Endothelial cell of umbilical vein (primary cell): ENCODE measurements around the gene LTBP1. TPM values are rescaled to one million over a fixed set of nuclear protein-coding genes. Genes with fewer than 3 reads are reported as not detected.

Source experiments
- BruUV-seq: library from RNA; stranded (reverse); fragments of 400-500 nt; replicated peaks from 2 replicates; lab custom pipeline; 2021; lab: Mats Ljungman, UMichigan
- CTCF ChIA-PET: fragments of 300-600, 350-600 bp; sonication (Branson Sonifier 250); formaldehyde crosslinking; loops from one replicate; lab custom pipeline; 2021; ENCODE audit warnings: antibody characterized with exemption, inconsistent platforms; lab: Charles Lee
- POLR2A ChIA-PET: fragments of 300-600, 350-600 bp; sonication (Branson Sonifier 250); formaldehyde crosslinking; loops from one replicate; lab custom pipeline; 2021; ENCODE audit warnings: antibody characterized with exemption, inconsistent platforms; lab: Charles Lee
- DNase-seq: peaks from one replicate; pipeline ENCODE4 v3.0.0-alpha.2; 2011; ENCODE audit warnings: low read depth, low spot score
- FAIRE-seq: peaks from 2 replicates; lab custom pipeline; 2011; peaks lifted over from hg19 to GRCh38; lab: Jason Lieb, UNC
- H2AFZ ChIP-seq: 2 replicates; pipeline ENCODE4 v1.6.0; 2012; ENCODE audit warnings: low read depth, low read length, control low read depth, inconsistent platforms
- H3K27ac ChIP-seq: 2 replicates; pipeline ENCODE4 v1.5.1; 2011; ENCODE audit warnings: low read depth, mild to moderate bottlenecking, control low read depth, low read length, moderate library complexity; ENCODE audit not compliant: insufficient read depth
- H3K27me3 ChIP-seq, 2 experiments: 2 replicates each; pipeline versions ENCODE4 v1.6.0 to v1.6.1; 2011; ENCODE audit warnings: low read length in 2 of 2, mixed read lengths in 1 of 2; ENCODE audit not compliant: control insufficient read depth in 2 of 2, insufficient read depth in 2 of 2
- H3K36me3 ChIP-seq, 2 experiments: 2 replicates in 1 of 2; 3 replicates in 1 of 2; pipeline ENCODE4 v1.5.1; 2011; ENCODE audit warnings: low read length in 2 of 2, mild to moderate bottlenecking in 1 of 2, moderate library complexity in 1 of 2; ENCODE audit not compliant: control insufficient read depth in 2 of 2, insufficient read depth in 2 of 2; ENCODE audit errors: extremely low read depth in 1 of 2
- H3K4me1 ChIP-seq: 3 replicates; pipeline ENCODE4 v1.5.1; 2011; ENCODE audit warnings: mild to moderate bottlenecking, low read length; ENCODE audit not compliant: control insufficient read depth, insufficient read depth; ENCODE audit errors: extremely low read depth
- H3K4me2 ChIP-seq: 2 replicates; pipeline ENCODE4 v1.6.1; 2011; ENCODE audit warnings: low read length, control low read depth, mixed read lengths; ENCODE audit not compliant: insufficient read depth
- H3K4me3 ChIP-seq, 3 experiments: fragments of 200-600 bp in 1 of 3; sonication (generic), shearing (Covaris generic) in 1 of 3; replicated peaks in 1 of 3; 2 replicates each; pipeline ENCODE4 v1.5.1; 2011 to 2016; ENCODE audit warnings: control low read depth in 3 of 3, low read length in 3 of 3, mild to moderate bottlenecking in 2 of 3, inconsistent platforms in 1 of 3, low read depth in 1 of 3, moderate library complexity in 1 of 3; ENCODE audit not compliant: insufficient read depth in 1 of 3
- H3K79me2 ChIP-seq: 2 replicates; pipeline ENCODE4 v1.6.0; 2012; ENCODE audit warnings: low read length, inconsistent platforms; ENCODE audit not compliant: control insufficient read depth, insufficient read depth
- H3K9ac ChIP-seq: replicated peaks from 2 replicates; pipeline ENCODE3; 2011; ENCODE audit warnings: low read length, control low read depth; ENCODE audit not compliant: insufficient read depth; ENCODE audit errors: extremely low read depth
- H3K9me1 ChIP-seq: replicated peaks from 3 replicates; pipeline ENCODE4 v1.6.0; 2011; ENCODE audit warnings: mild to moderate bottlenecking, low read length; ENCODE audit not compliant: control insufficient read depth, insufficient read depth; ENCODE audit errors: extremely low read depth
- H3K9me3 ChIP-seq: replicated peaks from 2 replicates; pipeline ENCODE4 v1.5.1; 2012; ENCODE audit warnings: low read length, inconsistent platforms; ENCODE audit not compliant: control insufficient read depth, insufficient read depth
- H4K20me1 ChIP-seq: replicated peaks from 2 replicates; pipeline ENCODE3; 2011; ENCODE audit warnings: mild to moderate bottlenecking, low read length; ENCODE audit not compliant: control insufficient read depth, insufficient read depth; ENCODE audit errors: extremely low read depth
- CTCF ChIP-seq, 2 donors: IDR thresholded peaks; 1 replicate in 1 of 2; 2 replicates in 1 of 2; pipeline ENCODE4 v1.5.1; 2011; ENCODE audit warnings: low read length in 2 of 2, mild to moderate bottlenecking in 2 of 2, moderate library complexity in 2 of 2, control low read depth in 1 of 2, inconsistent platforms in 1 of 2, low read depth in 1 of 2; ENCODE audit not compliant: insufficient read depth in 1 of 2; ENCODE audit errors: extremely low read depth in 1 of 2
- EZH2 ChIP-seq: IDR thresholded peaks from 2 replicates; pipeline ENCODE4 v1.6.1; 2012; ENCODE audit warnings: borderline replicate concordance, low read depth, mild to moderate bottlenecking, moderate library complexity, low read length, inconsistent platforms; ENCODE audit not compliant: severe bottlenecking
- FOS ChIP-seq: IDR thresholded peaks from 2 replicates; pipeline ENCODE4 v1.6.1; 2011; ENCODE audit warnings: mild to moderate bottlenecking, low read length, moderate library complexity, borderline replicate concordance; ENCODE audit not compliant: insufficient read depth
- GATA2 ChIP-seq: IDR thresholded peaks from 2 replicates; pipeline ENCODE4 v1.7.0; 2011; ENCODE audit warnings: low read depth, mild to moderate bottlenecking, moderate library complexity, mixed read lengths, low read length; ENCODE audit not compliant: insufficient read length, insufficient read depth
- JUN ChIP-seq: IDR thresholded peaks from 2 replicates; pipeline ENCODE4 v1.6.1; 2011; ENCODE audit warnings: borderline replicate concordance, low read depth; ENCODE audit not compliant: insufficient read length, insufficient read depth
- MAX ChIP-seq: IDR thresholded peaks from 2 replicates; pipeline ENCODE4 v1.6.1; 2011; ENCODE audit not compliant: insufficient read depth, insufficient read length
- MYC ChIP-seq: IDR thresholded peaks from one replicate; pipeline ENCODE4 v1.6.1; 2011; ENCODE audit warnings: mild to moderate bottlenecking, low read depth, low read length
- POLR2A ChIP-seq: IDR thresholded peaks from 2 replicates; pipeline ENCODE4 v1.6.1; 2012; ENCODE audit warnings: low read depth, mild to moderate bottlenecking, control low read depth, low read length
- POLR2AphosphoS5 ChIP-seq: IDR thresholded peaks from 2 replicates; pipeline ENCODE4 v1.6.1; 2012; ENCODE audit warnings: low read depth, mild to moderate bottlenecking, control low read depth, low read length, moderate library complexity; ENCODE audit not compliant: insufficient read depth
- dilution Hi-C: fragments of 300-500 bp; cut with MboI; formaldehyde crosslinking; loops from one replicate; pipeline ENCODE4 v1.15.0; 2019; ENCODE audit warnings: low sequenced_read_pairs; ENCODE audit not compliant: extremely low pct_ligation_motif_present
- intact Hi-C: fragments of 100-400 bp; cut with micrococcal nuclease; formaldehyde crosslinking; loops from one replicate; pipeline ENCODE4 v1.10.0; 2022
- polyA plus RNA-seq, 4 experiments: library from polyadenylated mRNA; depleted of rRNA in 3 of 4; stranded (reverse) in 3 of 4; unstranded in 1 of 4; fragments of >200 nt; gene quantifications; 2 replicates each; pipeline versions ENCODE4 v1.2.1 to v1.2.3, GENCODE V29; 2011 to 2012; ENCODE audit warnings: missing spikeins in 1 of 4
- total RNA-seq: library from RNA; stranded (reverse); gene quantifications from 2 replicates; pipeline ENCODE4 v1.2.3, GENCODE V29; 2021

Gene LTBP1
- total and polyA plus RNA-seq, 2 donors (not counting 3 experiments of a cell fraction or from before 2014, with no cell fraction given), result 57.4 to 68.2 TPM

- dilution Hi-C loops (no loop called here), intact Hi-C loops (no loop called here)
- Histone ChIP-seq H3K79me2 (no peaks in the 10 kb centered on the region), H3K4me3 (no peak overlapping the region), H4K20me1 (no peaks in the 10 kb centered on the region), H2AFZ (no peak overlapping the region), H3K4me2 (no peak overlapping the region), H3K27ac (no peak overlapping the region), H3K36me3 (no peaks in the 10 kb centered on the region), H3K9me1 (no peaks in the 10 kb centered on the region), H3K4me1 (peaks cover 9% of the 10 kb centered on the region), H3K9ac (no peak overlapping the region), H3K27me3 (no peaks in the 10 kb centered on the region), H3K9me3 (no peaks in the 10 kb centered on the region)
- BruUV-seq, result no TSS peak
- DNase-seq (no peak), FAIRE-seq (no peak)
- POLR2A ChIA-PET, result no interaction called here
- CTCF ChIA-PET, result interaction anchor here (1.2 kb wide), 1 partner anchor 13 kb away, joined by 3 read pairs; no protein-coding TSS in a partner anchor
- TF ChIP-seq EZH2 (no peak), POLR2AphosphoS5 (no peak), POLR2A (no peak), MAX (no peak), JUN (no peak), FOS (no peak), MYC (no peak), GATA2 (no peak), CTCF (IDR thresholded peaks at IDR 0.05; ENCODE audit: extremely low read depth in 1 of 2, insufficient read depth in 1 of 2, low read depth in 1 of 2, low read length in 2 of 2) (no peak)
These were observed 258.2 kb downstream of the LTBP1 start for GRCh38 chr2:33204945-33205344.
